ENCODE results near the gene OR2AG1.

The OR2AG1 gene

DNA sequence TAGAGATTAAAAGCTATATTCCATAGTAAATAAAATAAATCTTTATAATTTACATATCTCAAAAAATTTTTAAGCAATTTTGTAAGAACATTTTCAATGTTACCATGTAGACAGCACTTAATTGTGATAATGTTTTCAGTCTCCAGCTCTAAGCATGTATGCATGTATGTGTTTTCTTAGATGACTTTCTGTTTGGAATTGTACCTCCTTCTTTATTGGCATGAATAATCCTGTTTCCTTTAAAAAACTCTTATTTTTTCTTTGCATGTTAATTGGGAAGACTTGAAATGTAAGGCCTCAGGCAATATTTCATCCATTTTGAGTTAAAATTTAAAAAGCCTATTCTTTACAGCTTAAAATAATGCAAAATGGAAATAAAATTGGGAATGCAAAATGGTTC lies 2.0 kb upstream of the OR2AG1 start:
- no peak for TF ChIP-seq EZH2 (optimal IDR thresholded peaks at IDR 0.05; ENCODE audit: low read depth, low read length)
- TF ChIP-seq CTCF (IDR thresholded peaks at IDR 0.05; ENCODE audit: low read length), result no peak
- no peak for TF ChIP-seq EZH2phosphoT487 (IDR thresholded peaks at IDR 0.05; ENCODE audit: low read length)
- Histone ChIP-seq H3F3A (ENCODE audit: insufficient read depth, low read length) (no peaks in the 10 kb centered on the region), H3K36me3 (replicated peaks; ENCODE audit: insufficient read depth, low read length) (no peaks in the 10 kb centered on the region), H3K9me3 (replicated peaks; ENCODE audit: insufficient read depth, low read length) (no peaks in the 10 kb centered on the region), H3K27ac (ENCODE audit: low read length) (no peak overlapping the region), H3K9ac (ENCODE audit: low read length) (no peak overlapping the region), H3K4me2 (ENCODE audit: low read depth, low read length) (no peak overlapping the region), H2AFZ (ENCODE audit: low read length) (no peak overlapping the region), H3K79me2 (ENCODE audit: low read length) (no peaks in the 10 kb centered on the region), H3K4me3 (ENCODE audit: low read length) (no peak overlapping the region), H4K20me1 (ENCODE audit: insufficient read depth, low read length) (no peaks in the 10 kb centered on the region), H3K27me3 (replicated peaks; ENCODE audit: insufficient read depth, low read length) (no peaks in the 10 kb centered on the region), H3K4me1 (ENCODE audit: low read length) (no peaks in the 10 kb centered on the region), H3K9me2 (replicated peaks; ENCODE audit: insufficient read depth, low read length) (no peaks in the 10 kb centered on the region)
- DNase-seq, result no peak

GRCh38 chr11:6790546-6790945 lies 7.7 kb downstream of the OR2AG1 start:
- H3F3A ChIP-seq (ENCODE audit: insufficient read depth, low read length), result no peaks in the 10 kb centered on the region
- H4K20me1 ChIP-seq (ENCODE audit: insufficient read depth, low read length), result no peaks in the 10 kb centered on the region
- no peak overlapping the region for H3K27ac ChIP-seq (ENCODE audit: low read length)
- no peaks in the 10 kb centered on the region for H3K9me3 ChIP-seq (replicated peaks; ENCODE audit: insufficient read depth, low read length)
- H3K9ac ChIP-seq (ENCODE audit: low read length), result no peak overlapping the region
- no peaks in the 10 kb centered on the region for H3K27me3 ChIP-seq (replicated peaks; ENCODE audit: insufficient read depth, low read length)
- DNase-seq, result no peak
- H3K4me2 ChIP-seq (ENCODE audit: low read depth, low read length), result no peak overlapping the region
- no peaks in the 10 kb centered on the region for H3K4me1 ChIP-seq (ENCODE audit: low read length)
- H3K4me3 ChIP-seq (ENCODE audit: low read length), result no peak overlapping the region
- no peaks in the 10 kb centered on the region for H3K9me2 ChIP-seq (replicated peaks; ENCODE audit: insufficient read depth, low read length)
- TF ChIP-seq EZH2 (optimal IDR thresholded peaks at IDR 0.05; ENCODE audit: low read depth, low read length) (no peak), CTCF (IDR thresholded peaks at IDR 0.05; ENCODE audit: low read length) (no peak), EZH2phosphoT487 (IDR thresholded peaks at IDR 0.05; ENCODE audit: low read length) (no peak)
- no peaks in the 10 kb centered on the region for H3K79me2 ChIP-seq (ENCODE audit: low read length)
- H2AFZ ChIP-seq (ENCODE audit: low read length), result no peak overlapping the region
- no peaks in the 10 kb centered on the region for H3K36me3 ChIP-seq (replicated peaks; ENCODE audit: insufficient read depth, low read length)

DNA sequence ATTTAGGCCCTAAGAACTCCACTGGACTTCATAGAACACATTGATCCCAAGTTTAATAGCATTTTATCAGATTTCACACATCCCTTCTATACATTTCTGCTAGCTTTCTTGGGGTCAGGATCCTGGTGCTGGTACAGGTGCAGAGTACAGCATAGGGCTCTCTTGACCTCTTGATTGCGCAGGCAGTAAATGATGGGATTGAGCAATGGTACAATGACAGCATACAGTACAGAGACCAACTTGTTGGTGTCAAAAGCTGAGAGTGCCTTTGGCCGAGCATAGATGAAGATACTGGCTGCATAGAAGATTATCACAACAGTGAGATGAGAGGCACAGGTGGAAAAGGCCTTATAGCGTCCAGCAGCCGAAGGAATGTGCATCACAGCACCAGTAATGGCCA lies 11.8 kb downstream of the OR2AG1 start:
- Histone ChIP-seq H4K20me1 (ENCODE audit: insufficient read depth, low read length) (no peaks in the 10 kb centered on the region), H2AFZ (ENCODE audit: low read length) (no peak overlapping the region)

More for the DNA sequence above, 11.8 kb downstream of the OR2AG1 start:
- H3K36me3 ChIP-seq (replicated peaks; ENCODE audit: insufficient read depth, low read length), result no peaks in the 10 kb centered on the region
- no peak overlapping the region for H3K4me2 ChIP-seq (ENCODE audit: low read depth, low read length)
- TF ChIP-seq EZH2 (optimal IDR thresholded peaks at IDR 0.05; ENCODE audit: low read depth, low read length) (no peak), CTCF (IDR thresholded peaks at IDR 0.05; ENCODE audit: low read length) (no peak), EZH2phosphoT487 (IDR thresholded peaks at IDR 0.05; ENCODE audit: low read length) (no peak)
- H3K27me3 ChIP-seq (replicated peaks; ENCODE audit: insufficient read depth, low read length), result no peaks in the 10 kb centered on the region
- no peaks in the 10 kb centered on the region for H3K4me1 ChIP-seq (ENCODE audit: low read length)
- no peak overlapping the region for H3K27ac ChIP-seq (ENCODE audit: low read length)
- H3K4me3 ChIP-seq (ENCODE audit: low read length), result no peak overlapping the region
- no peaks in the 10 kb centered on the region for H3K9me2 ChIP-seq (replicated peaks; ENCODE audit: insufficient read depth, low read length)
- DNase-seq, result no peak
- H3F3A ChIP-seq (ENCODE audit: insufficient read depth, low read length), result no peaks in the 10 kb centered on the region
- H3K79me2 ChIP-seq (ENCODE audit: low read length), result no peaks in the 10 kb centered on the region
- H3K9me3 ChIP-seq (replicated peaks; ENCODE audit: insufficient read depth, low read length), result no peaks in the 10 kb centered on the region
- H3K9ac ChIP-seq (ENCODE audit: low read length), result no peak overlapping the region

Measured in MM.1S (cell line).